Fibroblast of skin of abdomen (primary cell): ENCODE measurements around the gene FOXO6.
A peak's percentile ranks its signal among the peaks of the same experiment; 100 is the strongest.

ENCODE experiments used
- DNase-seq: peaks from one replicate; pipeline ENCODE4 v3.0.0-alpha.2; 2013

The FOXO6 gene

GRCh38 chr1:41368366-41368765 lies 7.1 kb downstream of the FOXO6 start:
- DNase-seq, result no peak

- no peak for DNase-seq
These were observed 7.6 kb downstream of the FOXO6 start for GRCh38 chr1:41368801-41369200.

GRCh38 chr1:41369531-41369930 lies 8.3 kb downstream of the FOXO6 start:
- no peak for DNase-seq

GRCh38 chr1:41370225-41370624 lies 9.0 kb downstream of the FOXO6 start:
- DNase-seq, result no peak

GRCh38 chr1:41370756-41371420 lies 9.7 kb downstream of the FOXO6 start:
- no peak for DNase-seq

GRCh38 chr1:41371630-41372599 lies 10.7 kb downstream of the FOXO6 start:
- no peak for DNase-seq

GRCh38 chr1:41372600-41372993 lies 11.4 kb downstream of the FOXO6 start:
- no peak for DNase-seq

GRCh38 chr1:41373373-41373772 lies 12.1 kb downstream of the FOXO6 start:
- no peak for DNase-seq

GRCh38 chr1:41374711-41375110 lies 13.5 kb downstream of the FOXO6 start:
- DNase-seq, result no peak

GRCh38 chr1:41377397-41377796 lies 16.2 kb downstream of the FOXO6 start:
- no peak for DNase-seq

- no peak for DNase-seq
These were observed 17.0 kb downstream of the FOXO6 start for GRCh38 chr1:41378222-41378621.

- no peak for DNase-seq
These were observed 17.9 kb downstream of the FOXO6 start for GRCh38 chr1:41378999-41379737.

- no peak for DNase-seq
These were observed 18.5 kb downstream of the FOXO6 start for GRCh38 chr1:41379738-41380130.

- DNase-seq, result no peak
These were observed 19.0 kb downstream of the FOXO6 start for GRCh38 chr1:41380195-41380594.

- DNase-seq, result no peak
These were observed 19.9 kb downstream of the FOXO6 start for GRCh38 chr1:41380979-41381691.

- no peak for DNase-seq
These were observed 20.7 kb downstream of the FOXO6 start for GRCh38 chr1:41381692-41382479.

- no peak for DNase-seq
These were observed 21.4 kb downstream of the FOXO6 start for GRCh38 chr1:41382480-41383090.

GRCh38 chr1:41383094-41383852 lies 22.0 kb downstream of the FOXO6 start:
- DNase-seq, result peak; percentile 38

GRCh38 chr1:41384579-41384978 lies 23.3 kb downstream of the FOXO6 start:
- no peak for DNase-seq
